ENCODE measurements around the gene SRP14.

- TF ChIP-seq, protein P1, sequence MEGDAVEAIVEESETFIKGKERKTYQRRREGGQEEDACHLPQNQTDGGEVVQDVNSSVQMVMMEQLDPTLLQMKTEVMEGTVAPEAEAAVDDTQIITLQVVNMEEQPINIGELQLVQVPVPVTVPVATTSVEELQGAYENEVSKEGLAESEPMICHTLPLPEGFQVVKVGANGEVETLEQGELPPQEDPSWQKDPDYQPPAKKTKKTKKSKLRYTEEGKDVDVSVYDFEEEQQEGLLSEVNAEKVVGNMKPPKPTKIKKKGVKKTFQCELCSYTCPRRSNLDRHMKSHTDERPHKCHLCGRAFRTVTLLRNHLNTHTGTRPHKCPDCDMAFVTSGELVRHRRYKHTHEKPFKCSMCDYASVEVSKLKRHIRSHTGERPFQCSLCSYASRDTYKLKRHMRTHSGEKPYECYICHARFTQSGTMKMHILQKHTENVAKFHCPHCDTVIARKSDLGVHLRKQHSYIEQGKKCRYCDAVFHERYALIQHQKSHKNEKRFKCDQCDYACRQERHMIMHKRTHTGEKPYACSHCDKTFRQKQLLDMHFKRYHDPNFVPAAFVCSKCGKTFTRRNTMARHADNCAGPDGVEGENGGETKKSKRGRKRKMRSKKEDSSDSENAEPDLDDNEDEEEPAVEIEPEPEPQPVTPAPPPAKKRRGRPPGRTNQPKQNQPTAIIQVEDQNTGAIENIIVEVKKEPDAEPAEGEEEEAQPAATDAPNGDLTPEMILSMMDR (IDR thresholded peaks at IDR 0.05): no peak
- TF ChIP-seq POLR2A (IDR thresholded peaks at IDR 0.05) (no peak), POLR2AphosphoS5 (IDR thresholded peaks at IDR 0.05) (no peak)
Measured at GRCh38 chr15:40066589-40066988, 27.6 kb upstream of the SRP14 start.

Data from sigmoid colon (tissue), 4 donors.